ENCODE data around the gene PRKCE.

GRCh38 chr2:46230115-46230571, 578.7 kb downstream of the PRKCE start:
- TF ChIP-seq CTCF (IDR thresholded peaks at IDR 0.05) (no peak), POLR2AphosphoS5 (IDR thresholded peaks at IDR 0.05) (no peak)
